Endothelial cell of hepatic sinusoid (primary cell): ENCODE data around the gene RCAN1.
"Not testable (repeated sequence)": the region's sequence is repeated elsewhere in the genome, so short reads cannot be mapped to it uniquely, and the experiment has no call there.

Experiments
- in situ Hi-C: cut with HindIII; loops from 2 replicates; pipeline ENCODE4 v1.10.0; 2017; ENCODE audit warnings: low sequenced_read_pairs

Gene RCAN1

DNA sequence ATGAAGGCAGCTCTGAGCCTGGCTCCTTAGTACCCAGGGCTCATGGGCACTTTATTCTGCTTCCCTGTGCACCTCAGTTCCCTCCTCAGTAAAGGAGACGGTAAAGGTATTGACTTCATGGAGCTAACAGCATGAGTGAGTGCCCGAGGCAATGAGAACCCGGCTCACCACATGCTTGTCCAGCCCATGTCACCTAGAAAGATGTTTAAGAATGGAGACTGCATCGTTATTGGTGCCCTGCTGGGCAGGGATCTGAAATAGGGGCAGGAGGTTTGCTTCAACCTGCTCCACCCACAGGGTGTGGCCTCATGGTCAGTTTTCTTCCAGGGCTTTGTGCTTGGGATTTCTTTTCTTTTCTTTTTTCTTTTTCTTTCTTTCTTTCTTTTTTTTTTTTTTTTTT is 95.9 kb downstream of the RCAN1 start:
- in situ Hi-C loops: no loop called here

DNA sequence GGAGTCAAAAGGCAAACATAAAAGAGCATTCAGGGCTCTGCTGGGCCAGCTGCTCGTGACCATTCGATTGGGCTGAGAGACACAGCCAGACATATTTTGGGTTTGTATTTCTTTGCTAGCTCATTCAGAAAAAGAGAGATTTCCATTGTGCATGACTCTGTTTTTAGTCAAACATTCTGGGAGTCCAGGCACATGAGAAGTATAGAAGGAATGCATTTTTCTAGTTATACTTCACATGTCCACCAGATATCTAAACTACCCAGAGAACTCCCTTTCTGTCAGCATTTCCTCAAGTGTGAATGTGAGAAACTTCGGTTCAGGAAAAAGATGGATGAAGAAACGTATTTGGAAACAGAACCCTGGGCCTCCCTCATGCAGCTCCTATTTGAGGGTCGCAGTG is 96.6 kb downstream of the RCAN1 start:
- in situ Hi-C loops: no loop called here

DNA sequence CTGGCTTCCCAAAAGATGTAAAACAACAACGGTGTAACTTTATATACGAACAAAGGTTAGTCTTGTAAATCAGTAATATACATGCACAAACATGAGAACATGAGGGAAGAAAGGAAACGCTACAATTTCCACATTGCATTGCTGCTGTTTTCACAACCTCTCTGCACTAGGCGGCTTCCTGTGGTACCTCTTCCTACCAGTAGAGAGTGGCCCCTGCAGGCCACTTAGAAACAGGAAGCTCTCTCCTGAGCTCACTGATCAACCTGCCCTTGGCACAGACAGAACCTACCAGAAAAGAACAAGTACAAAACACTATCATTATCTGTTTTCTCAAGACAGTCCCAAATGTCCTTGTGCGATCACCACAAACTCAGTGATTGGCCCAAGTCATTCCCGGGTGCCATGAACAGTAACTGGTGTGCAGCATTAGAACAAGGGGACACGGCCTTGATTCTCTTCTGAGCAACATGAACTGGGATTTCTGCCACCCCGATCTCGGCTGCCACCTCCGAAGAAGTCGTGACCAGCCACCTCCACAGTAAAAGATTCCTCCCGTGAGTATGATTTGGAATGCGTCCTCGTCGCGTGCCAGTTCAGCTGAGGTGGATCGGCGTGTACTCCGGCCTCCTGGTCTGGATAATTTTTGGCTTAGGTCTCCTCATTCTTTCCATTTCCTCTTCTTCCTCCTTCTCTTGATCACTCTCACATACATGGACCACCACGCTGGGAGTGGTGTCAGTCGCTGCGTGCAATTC is 97.2 kb downstream of the RCAN1 start:
- in situ Hi-C loops: no loop called here

GRCh38 chr21:34517039-34517438 is 97.9 kb downstream of the RCAN1 start:
- in situ Hi-C loops: no loop called here

- in situ Hi-C loops: no loop called here
Measured at GRCh38 chr21:34514576-34515115, 100.3 kb downstream of the RCAN1 start.

DNA sequence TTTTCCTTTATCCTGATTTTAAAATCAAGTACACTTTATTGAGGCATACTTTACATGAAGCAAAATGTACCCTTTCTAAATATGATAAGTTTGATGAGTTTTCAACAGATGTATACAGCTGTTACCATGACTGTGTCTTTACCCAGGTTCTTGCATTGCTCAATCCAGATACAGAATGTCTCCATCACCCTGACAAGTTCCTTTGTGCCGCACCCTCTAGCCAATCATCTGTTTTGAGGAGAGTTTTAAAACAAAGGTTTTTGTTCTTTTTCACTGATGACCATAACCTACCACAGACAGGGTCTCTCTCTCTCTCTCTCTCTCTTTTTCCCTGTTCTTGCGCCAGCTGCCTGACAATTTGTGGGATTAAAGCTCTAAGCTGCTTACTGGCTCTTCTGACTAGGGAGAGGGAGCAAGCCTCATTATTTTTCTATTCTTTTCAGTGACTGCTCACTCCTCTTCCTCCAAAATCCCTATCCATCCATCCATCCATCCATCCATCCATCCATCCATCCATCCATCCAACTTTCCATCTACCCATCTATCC is 101.7 kb downstream of the RCAN1 start:
- in situ Hi-C loops: no loop called here

DNA sequence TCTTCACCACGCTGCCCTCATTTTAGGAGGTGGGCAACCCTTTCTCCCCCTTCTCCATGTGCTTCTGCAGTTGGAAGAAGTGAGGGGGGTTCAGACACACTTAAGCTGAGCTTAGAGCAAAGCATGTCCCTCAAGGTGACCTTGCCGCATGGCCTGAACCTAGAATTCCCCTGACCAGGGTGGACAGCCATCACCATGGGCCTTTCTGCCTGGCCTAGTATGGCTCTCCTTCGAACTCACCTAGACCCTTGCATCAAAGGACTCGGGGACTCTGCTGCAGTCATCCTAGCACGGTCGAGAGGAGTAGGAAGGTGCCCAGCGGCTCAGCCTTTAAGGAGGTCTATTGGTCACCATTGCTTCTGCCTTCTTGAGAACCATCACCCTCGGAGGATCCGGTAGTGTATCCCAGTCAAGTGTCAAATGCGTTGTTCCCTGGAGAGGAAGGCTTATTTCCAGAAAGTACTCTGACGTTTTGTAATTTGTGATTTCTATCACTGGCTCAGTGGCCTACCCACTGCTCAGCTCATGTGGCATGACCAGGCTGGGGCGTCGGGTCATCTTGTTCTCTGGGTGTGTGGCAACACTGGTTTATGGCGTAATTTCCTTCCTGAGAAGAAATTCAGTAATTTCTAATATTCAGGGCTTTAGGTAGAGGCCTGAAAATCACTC is 103.0 kb downstream of the RCAN1 start, which contains the start of gene KCNE1:
KCNE1 (minus strand) TSS at position 424 of the 669 bp plus-strand sequence. CDS start 62,576 bp downstream, outside the sequence.
- in situ Hi-C loops: no loop called here

GRCh38 chr21:34511181-34511580 is 103.7 kb downstream of the RCAN1 start:
- in situ Hi-C loops: no loop called here

- in situ Hi-C loops: no loop called here
Measured at GRCh38 chr21:34510148-34511142, 104.5 kb downstream of the RCAN1 start.

DNA sequence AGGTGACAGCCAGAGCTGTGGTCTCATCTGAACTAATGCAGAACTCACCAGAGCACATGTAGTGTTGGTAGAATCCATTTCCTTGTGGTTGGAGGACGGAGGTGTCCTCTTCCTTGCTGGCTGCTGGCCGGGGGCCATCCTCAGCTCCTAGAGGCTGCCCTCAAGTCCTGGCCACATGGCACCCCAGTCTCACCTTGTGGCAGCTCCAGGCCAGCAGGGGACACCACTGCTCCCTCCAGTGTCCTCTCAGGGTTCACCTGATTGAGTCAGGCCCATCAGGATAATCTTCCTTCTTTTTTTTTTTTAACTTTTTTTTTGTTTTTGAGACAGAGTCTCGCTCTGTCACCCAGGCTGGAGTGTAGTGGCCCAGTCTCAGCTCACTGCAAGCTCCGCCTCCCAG is 105.8 kb downstream of the RCAN1 start:
- in situ Hi-C loops: no loop called here

- in situ Hi-C loops: no loop called here
Measured at GRCh38 chr21:34504595-34504994, 110.3 kb downstream of the RCAN1 start.

GRCh38 chr21:34502480-34503106 is 112.3 kb downstream of the RCAN1 start:
- in situ Hi-C loops: no loop called here

DNA sequence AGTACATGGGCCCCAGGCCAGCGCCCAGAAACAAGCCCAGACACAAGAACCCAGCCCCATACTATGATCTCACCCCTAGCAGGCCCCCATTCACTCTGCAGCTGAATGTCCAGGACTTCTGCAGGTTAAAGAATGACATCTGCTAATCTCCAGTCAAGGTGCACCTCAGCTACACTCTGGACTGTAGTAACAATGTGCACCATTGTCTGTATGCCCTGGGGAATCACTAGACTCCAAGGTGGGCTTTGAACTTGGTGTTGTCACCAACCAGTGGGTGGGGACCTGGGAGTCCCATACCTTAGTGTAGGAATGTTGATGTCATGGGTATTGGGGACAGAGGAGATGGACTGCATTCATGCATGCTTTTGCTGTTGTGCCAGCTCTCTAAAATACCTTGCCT is 113.2 kb downstream of the RCAN1 start:
- in situ Hi-C loops: no loop called here

- in situ Hi-C loops: no loop called here
Measured at GRCh38 chr21:34500191-34500590, 114.7 kb downstream of the RCAN1 start.

DNA sequence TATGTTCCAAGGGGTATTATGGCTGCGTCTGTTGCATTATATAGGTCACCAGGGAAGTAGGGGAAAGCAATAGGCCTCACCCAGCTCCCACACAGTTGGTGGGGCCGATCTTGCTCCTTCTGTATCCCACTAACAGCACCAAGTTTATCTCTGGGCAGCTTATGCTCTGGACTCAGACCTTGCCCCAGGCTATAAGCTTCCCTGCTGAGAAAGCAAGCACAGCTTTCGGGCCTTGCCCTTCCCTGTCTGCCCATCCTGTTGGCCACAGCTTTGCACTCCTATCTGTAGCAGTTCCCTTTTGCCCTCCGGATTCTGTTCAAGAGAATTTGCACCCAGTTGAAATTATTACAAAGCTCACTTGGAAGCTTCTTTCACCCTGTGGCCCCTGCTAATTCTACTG is 115.8 kb downstream of the RCAN1 start:
- in situ Hi-C loops: no loop called here

DNA sequence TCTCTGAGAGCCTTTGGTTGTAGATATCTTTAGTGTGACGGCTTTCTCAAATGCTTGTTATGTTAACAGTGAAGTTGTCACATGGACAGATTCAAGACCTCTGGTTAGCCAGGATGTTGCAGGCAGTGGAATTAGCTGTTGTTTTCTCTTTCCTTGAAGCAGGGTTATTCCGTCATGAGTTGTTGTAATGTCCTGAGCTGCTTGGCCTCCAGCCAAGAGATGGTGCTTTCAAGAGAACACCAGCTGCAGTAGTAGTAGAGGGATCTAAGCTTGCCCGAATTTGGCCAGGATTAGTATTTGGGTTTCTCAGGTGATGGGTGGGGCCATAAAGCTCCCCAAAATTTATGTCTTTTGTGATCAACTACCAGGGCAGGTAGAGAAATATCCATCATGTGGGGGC is 116.3 kb downstream of the RCAN1 start:
- in situ Hi-C loops: no loop called here

- in situ Hi-C loops: not testable (repeated sequence)
Measured at GRCh38 chr21:34483854-34484253, 131.1 kb downstream of the RCAN1 start.

DNA sequence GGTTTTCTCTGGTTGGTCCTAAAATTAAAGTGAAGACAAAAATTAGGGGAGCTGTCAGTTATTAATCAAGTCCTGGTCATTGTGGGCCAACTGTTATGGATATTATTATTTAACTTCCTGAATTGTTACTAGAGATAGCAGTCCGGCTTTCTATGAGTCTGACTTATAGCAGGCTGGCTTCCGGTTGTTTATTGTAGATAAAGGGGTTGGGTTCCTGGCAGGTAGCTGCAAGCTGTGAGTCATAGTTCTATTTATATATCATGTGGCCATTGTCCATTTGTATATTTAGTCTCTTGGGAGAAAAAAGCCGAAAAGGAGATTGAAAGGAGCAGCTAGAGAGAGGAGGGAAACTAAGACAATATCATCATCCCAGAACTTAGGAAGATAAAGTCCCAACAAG is 131.5 kb downstream of the RCAN1 start:
- in situ Hi-C loops: not testable (repeated sequence)

- in situ Hi-C loops: not testable (repeated sequence)
Measured at GRCh38 chr21:34467333-34467732, 147.6 kb downstream of the RCAN1 start.
